DMS153 (cell line): Measurements from ENCODE around the gene C12orf60.

Experiments used
- DNase-seq: peaks from one replicate; lab custom pipeline; 2025; lab: John Stamatoyannopoulos, UW

The C12orf60 gene

GRCh38 chr12:14776236-14776961 is 27.1 kb upstream of the C12orf60 start:
- no peak for DNase-seq

DNA sequence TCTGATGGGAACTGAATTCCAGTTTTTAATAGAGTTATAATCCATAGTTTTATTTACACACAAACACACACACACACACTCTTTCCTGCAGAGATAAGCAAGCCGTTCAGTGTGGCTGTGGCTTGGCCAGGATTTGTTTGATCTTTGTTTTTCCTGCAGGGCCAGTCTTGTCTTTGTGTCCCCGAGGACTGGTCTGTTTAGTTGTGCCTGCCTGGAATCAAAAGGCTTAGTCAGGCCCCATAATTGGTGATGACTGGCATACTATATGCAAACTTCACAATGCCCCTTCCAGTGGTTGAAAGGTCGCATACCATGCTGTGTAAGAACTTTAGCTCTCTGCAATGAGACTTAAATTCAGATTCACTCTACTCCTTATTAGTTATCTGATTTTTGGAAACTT is 26.2 kb upstream of the C12orf60 start:
- peak; percentile 51 for DNase-seq

DNA sequence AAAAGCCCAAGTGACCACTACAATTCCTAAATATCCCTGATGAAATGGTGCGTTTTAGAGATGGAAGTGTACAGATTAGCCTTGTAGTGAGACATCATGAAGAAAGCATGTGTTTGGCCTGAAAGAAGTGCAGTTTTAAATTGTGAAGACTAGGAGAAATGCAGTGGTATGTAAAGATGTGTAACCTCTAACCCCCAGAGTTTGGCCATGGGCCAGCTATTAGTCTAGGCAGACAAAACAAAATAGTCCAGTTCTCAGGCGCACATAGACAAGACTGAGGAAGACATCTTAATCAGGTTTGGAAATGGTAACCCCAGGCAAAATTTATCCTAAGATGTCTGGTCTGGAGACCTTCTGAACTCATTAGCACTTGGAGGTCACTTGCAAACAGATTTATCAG is 23.6 kb upstream of the C12orf60 start:
- DNase-seq: no peak

DNA sequence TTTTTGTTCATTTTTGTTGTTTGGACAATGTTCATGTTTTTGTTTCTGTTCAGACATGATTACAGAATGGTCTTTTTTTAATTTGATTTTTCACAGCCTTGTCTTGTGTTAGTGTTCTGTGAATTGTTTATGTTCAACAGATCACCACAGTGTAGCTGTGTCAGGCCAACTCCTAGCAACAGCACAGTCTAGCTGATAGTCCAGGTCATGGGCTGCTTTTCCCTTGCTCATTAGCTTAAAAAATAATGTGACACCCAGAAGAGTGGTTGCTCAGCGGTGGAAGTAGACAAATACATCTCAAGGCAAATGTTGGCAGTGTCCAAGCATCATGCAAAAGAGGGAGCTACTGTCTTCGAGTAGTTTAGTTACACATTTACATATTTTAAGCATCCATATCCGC is 22.6 kb upstream of the C12orf60 start:
- no peak for DNase-seq

DNA sequence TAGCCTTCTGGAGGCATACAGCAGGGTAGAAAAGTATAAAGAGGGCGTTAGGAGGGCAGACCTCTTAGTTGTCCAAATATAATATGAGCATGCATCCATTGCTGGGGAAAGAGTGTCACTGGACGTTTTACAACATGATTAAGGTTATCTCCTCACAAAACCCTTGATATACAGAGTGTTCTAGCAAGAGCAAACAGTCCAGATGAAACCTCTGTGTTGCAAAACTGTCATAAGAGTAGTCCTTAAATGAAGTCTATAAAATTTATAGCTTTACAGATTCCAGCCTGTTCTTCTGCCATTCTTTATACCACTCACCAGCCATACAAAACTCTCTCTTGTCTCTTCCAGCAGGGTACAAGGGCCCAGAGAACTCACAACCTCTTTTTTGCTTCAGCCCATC is 21.9 kb upstream of the C12orf60 start:
- no peak for DNase-seq

DNA sequence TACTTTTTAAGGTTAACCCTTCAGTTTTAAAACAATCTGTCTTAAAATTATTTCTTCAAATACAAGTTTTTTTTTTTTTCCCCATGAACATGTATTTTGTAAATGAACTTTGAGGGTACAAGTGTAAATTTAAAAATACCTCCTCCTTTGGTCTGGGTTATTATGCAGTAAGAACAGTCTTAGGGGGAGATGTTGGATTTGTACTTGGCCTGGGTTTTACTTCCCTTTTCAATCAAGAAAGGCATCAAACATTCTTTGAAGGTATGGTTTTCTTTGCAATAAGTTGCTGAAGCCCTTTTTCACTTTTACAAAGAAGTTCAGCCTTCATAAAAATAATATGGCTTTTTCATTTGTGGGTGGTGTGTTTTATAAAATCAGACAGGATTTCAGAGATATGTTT is 20.7 kb upstream of the C12orf60 start:
- no peak for DNase-seq

- DNase-seq: no peak
Measured at GRCh38 chr12:14784471-14784870, 19.0 kb upstream of the C12orf60 start.

DNA sequence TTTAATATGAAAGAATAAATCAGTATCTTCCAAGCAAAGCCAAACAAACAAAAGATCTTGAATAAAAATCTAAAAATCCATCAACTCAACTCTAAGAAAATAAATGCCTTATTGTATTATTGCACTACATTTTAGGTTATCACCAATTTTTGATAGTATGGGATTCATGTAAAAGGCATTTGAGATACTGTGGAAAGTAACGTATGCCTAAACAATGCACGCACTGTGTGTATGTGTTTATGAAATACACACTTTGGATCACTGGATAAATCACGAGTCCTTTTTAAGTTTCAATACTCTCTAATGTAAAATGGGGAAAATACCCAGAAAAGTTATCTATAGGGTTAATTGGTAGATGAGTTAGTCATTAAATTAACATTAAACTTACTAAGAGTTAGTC is 17.9 kb upstream of the C12orf60 start:
- no peak for DNase-seq

DNA sequence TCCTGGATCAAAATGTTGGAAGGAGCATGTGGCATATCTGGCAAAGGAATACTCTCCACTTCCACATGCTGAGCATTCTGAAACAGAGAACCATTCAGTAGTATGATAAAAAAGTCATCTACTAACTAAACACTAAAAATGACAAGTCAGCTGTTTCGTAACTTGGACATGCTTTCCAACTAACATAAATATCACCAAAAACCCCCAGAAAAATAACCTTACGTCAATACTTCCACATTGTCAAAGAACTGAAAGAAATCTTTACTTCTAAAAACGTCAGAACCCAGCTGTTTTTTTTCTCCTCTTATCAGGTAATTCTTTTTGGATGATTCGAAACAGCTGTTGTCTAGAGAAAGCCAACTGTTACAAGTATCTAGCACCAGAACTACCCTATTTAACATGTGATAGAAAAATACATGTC is 8.4 kb upstream of the C12orf60 start:
- no peak for DNase-seq

DNA sequence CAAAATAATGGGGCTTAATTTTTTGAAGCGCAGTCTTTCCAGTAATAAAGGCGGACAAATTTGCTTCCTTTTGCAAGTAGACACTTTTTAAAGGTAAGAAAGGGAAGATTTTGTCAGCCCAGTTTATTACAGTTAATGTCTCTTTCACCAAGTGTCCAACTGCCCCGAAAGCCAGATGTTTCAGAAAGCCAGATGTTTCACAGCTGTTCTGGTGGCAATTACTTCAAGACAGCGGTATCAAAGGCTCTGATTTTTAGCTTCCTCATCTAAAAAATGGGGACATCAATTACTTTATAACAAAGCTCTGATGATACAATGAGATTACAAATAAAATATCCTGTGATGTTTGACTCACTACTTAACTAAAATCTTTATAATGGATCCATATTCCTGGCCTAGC is 1.2 kb upstream of the C12orf60 start:
- no peak for DNase-seq

- DNase-seq: no peak
Measured at GRCh38 chr12:14802721-14803010, 804 bp upstream of the C12orf60 start.

- no peak for DNase-seq
Measured at GRCh38 chr12:14803830-14804160, 325 bp downstream of the C12orf60 start.

DNA sequence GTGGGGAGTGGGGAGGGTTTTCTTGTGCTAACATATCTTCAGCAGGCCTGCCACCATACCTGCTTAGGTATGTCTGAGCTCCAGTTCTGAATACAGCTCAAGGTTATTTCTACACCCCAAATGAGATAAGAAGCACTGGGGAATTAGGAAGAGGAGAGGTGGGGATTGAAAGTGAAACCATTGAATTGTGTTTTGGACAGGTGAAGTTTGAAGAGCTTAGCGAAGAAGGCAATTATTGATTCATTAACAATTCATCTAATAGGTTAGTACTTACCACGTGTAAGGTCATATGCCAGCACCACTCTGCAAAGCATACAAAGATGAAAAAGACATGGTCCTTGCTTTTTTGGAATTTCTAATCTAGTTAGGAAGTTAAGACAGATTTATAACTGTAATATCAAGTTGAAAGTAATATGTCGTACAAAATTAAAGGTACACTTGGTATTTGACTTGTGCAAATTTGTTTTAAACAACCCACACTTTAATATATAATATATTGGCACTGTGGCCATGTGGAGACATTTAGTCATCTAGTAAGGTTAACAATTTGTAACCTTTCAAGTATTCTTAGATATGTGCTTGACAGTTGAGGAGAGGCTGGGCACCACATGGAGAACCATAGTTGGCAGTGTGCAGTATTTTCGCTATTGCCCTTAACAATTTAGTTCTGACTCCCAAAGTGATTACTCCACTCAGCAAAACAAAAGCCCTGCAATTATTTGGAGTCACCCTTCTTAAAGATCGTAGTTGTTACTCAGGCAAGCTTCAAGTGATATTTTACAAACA is 6.9 kb downstream of the C12orf60 start:
- no peak for DNase-seq

DNA sequence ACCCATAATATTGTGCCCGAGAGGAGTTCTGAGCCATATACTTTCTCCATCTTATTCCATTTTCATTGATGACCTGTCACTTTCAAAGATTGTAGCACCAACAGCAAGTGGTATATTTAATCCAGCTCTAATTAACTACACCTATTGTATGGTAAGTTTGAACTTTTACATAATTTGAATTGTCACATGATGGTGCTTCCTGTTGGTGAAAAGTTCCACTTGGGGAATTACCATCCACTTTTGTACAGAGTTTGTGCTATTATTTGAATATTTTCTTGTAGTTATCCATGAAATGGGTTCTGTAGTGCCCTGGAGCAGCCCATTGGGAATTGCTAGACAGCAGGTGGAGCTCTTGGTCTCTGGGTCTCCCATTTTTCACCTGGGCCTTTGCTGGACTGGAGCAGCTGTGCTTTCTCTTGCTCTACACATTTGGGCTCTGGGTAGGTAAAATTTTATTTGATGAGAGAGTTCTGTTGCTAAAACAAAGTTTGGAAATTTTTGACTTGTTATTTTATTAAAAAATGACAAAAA is 7.5 kb downstream of the C12orf60 start:
- DNase-seq: no peak

DNA sequence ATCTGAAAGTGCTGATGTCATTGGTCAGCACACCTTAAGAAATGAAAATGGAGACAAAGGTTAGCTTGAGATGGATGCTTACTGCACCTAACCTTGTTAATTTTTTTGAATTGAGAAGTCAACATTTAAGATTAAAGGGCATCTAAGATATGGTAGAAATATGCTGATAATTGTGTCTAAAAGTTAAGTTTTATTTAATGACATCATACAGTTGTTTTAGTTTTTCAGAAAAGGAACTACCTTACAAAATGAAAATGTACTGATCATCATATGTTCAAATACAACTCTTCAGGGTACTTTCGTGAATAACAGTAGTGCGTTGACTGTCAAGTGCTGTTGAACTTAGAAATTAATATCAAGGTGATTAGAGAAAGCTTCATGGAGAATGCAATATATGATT is 8.0 kb downstream of the C12orf60 start:
- no peak for DNase-seq

- no peak for DNase-seq
Measured at GRCh38 chr12:14814014-14814413, 10.5 kb downstream of the C12orf60 start, which contains the start of gene SMCO3. TSS of gene SMCO3 (minus strand) at chr12:14814182. CDS start at chr12:14806680, 7,502 bp downstream.

DNA sequence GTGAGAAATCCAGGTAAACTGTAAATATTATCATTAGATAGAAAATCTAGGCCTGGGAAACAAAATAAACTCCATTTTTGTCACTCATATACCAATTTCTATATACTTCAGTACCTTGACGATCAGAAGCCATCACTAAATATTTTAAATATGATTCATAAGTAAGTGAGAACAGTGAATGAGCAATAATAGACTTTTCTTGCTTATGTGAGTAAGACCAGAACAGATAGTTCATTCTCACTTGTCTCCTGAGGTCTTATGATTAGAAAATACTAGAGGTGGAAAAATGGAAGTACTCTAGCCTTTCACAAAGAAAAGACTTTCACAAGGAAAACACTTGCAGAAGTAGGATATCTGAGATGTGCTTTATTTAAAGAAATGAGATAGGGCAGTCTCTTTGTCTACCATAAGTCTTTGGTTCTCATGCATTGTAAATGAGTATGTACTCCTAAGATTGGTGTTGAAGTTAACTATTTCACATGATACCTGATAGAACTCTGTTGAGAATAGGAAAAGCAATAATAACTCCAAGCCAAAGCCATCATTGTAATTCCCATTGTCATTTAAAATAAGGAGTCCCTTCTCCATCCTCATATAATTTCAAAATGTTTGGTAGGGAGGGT is 20.7 kb downstream of the C12orf60 start:
- no peak for DNase-seq

DNA sequence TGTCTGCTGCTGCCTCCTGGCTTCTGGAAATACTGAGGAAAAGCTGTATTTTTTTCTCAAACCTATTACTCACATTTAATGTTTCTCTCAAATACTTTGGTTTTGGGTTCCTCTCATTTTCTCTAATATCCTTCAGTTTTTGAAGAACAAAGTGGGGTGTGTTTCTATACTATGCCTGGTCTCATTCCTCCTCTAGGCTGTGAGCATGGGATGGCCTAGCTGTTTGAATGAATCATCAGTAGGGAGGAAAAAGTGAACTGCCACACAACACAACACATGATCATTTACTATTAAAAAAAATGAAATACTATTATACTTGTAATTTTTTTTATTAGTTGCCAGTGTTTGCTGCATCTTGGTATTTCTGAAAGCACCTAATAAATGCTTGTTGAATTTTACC is 21.8 kb downstream of the C12orf60 start:
- DNase-seq: no peak

DNA sequence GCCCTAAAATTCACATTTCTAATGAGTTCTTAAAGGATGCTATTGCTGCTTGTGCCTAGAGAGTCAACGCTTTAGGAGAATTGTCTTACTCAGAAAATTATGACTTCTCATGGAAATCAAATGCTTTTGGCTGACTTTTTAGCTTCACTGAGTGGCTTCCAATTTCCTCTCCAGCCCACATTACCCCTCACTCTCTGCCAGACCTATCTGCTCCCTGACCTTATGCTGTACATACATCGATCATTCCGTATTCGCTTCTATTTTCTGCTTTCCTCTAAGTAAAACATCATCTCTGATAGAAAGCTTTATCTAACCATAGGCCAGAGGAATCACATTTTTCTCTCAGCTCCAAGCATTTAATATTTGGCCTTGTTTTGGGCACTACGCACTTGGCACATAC is 23.0 kb downstream of the C12orf60 start:
- DNase-seq: no peak

- DNase-seq: no peak
Measured at GRCh38 chr12:14827043-14827442, 23.6 kb downstream of the C12orf60 start.

GRCh38 chr12:14828892-14829291 is 25.4 kb downstream of the C12orf60 start:
- no peak for DNase-seq

DNA sequence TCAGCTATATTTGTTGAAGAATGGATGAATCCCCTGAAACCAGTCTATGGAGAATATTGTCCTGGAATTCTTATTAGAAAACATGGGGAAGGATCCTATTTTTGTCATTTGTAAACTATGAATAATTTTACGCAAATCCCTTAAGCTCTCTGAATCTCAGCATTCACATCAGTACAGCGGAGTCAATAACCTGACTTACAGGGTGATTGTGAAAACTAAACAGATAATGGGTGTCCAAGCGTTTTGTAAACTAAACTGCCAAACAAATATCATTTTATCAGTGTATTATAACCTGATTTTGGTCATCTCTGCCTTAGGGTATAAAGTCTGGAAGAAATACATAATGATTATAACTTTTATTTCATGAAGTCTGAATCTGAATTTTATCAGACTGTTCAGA is 29.9 kb downstream of the C12orf60 start:
- DNase-seq: no peak

DNA sequence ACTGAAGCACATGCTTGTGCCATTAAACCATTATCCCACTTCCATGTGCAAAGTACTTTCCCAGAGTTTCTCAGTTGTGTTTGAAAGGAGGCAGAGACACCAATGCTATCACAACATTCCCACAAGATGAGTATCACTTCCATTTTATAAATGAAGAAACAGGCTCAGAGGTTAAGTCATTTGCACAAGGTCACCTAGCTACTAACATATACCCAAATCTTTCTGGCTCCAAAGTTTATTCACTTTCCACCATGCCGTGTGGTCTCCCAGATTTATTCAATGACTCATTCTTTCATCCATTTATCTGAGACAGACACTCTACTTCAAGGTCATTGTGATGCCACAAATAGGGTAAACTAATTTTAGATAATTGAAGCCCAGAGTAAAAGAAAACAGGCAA is 30.5 kb downstream of the C12orf60 start:
- no peak for DNase-seq
